Right ventricle myocardium superior (tissue), 1 donor: Measurements from ENCODE around the gene NCOA5. TPM values are rescaled to one million over a fixed set of nuclear protein-coding genes. Genes with fewer than 3 reads are reported as not detected.

ENCODE experiments used
- ATAC-seq: fragments of 200-7000 bp; cut with Tn5 transposase; one replicate; pipeline ENCODE4 v1.9.1; 2020; ENCODE audit warnings: mild to moderate bottlenecking; ENCODE audit not compliant: poor library complexity
- DNase-seq: peaks from one replicate; pipeline ENCODE4 v3.0.0-alpha.2; 2020
- intact Hi-C: fragments of 100-400 bp; cut with DNase I; formaldehyde crosslinking; loops from one replicate; pipeline ENCODE4 v1.11.2; 2022
- total RNA-seq: library from RNA; stranded (reverse); fragmentation: NEBNext Ultra II Directional; extraction: Animal tissue kit (Norgen Biotek cat#: 25700); gene quantifications from one replicate; pipeline ENCODE4 v1.2.1, GENCODE V29; 2021
- donor health status: DM: no; HTN: yes; CAD: no; lungs with severe emphysema.

NCOA5 gene
- total RNA-seq, 1 donor from 2014 or later: 23.0 TPM

DNA sequence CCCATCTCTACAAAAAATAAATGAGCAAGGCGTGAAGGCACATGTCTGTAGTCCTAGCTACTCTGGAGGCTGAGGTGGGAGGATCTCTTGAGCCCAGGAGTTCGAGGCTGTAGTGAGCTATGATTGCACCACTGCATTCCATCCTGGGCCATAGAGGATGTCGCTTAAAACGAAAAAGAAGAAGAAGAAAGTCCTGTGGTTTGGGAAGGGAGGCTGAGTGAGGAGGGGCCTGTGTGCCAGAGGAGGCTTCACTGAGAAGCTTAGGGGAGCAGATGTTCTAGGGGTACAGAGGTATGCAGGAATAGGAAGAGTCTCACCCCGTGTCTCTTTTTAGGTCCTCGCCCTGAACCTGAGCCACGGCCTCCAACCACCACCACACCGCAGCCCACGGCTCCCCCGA is 76.8 kb downstream of the NCOA5 start:
- no peak for DNase-seq
- ATAC-seq: no peak
- intact Hi-C loops: no loop called here

DNA sequence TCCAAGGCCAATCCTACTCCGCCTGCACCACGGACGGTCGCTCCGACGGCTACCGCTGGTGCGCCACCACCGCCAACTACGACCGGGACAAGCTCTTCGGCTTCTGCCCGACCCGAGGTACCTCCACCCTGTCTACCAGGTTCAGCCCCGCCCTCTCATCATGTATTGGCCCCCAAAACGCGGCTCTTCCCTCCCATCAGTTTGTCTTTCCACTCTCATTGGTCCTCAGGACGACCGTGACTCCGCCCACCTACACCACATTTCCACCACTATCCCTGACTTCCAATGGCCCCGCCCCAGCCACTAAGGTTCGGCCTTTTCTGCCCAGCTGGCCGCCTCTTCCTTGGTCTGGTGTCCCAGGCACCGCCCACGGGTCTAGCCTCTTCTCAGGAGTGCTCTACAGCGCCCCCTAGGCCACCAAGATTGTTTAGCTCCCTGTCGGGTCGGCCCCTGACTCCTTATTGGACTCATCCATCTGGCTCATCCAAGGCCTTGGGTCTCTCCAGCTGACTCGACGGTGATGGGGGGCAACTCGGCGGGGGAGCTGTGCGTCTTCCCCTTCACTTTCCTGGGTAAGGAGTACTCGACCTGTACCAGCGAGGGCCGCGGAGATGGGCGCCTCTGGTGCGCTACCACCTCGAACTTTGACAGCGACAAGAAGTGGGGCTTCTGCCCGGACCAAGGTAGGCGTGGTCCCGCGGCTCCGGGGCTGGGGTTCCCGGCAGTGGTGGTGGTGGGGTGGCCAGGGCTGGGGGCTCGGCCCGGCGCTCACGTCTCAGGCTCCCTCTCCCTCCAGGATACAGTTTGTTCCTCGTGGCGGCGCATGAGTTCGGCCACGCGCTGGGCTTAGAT is 77.9 kb downstream of the NCOA5 start:
- intact Hi-C loops: no loop called here
- DNase-seq (peak; percentile 80), ATAC-seq (peak; percentile 30)

Other genes starting within 250 kb of the NCOA5 start
- 28.1 TPM for gene ACOT8, start 232.6 kb downstream of the NCOA5 start, total RNA-seq
- 1.4 TPM for gene ZSWIM3, start 232.3 kb downstream of the NCOA5 start, total RNA-seq
- gene ZSWIM1, start 208.7 kb downstream of the NCOA5 start, total RNA-seq: 10.1 TPM
- gene SPATA25, start 202.3 kb downstream of the NCOA5 start, total RNA-seq: 1.7 TPM
- gene NEURL2, start 198.8 kb downstream of the NCOA5 start, total RNA-seq: 6.5 TPM
- gene CTSA, start 198.6 kb downstream of the NCOA5 start, total RNA-seq: 113 TPM
- 118 TPM for gene PLTP, start 177.8 kb downstream of the NCOA5 start, total RNA-seq
- gene PCIF1, start 155.3 kb downstream of the NCOA5 start, total RNA-seq: 21.8 TPM
- 7.6 TPM for gene ZNF335, start 117.8 kb downstream of the NCOA5 start, total RNA-seq
- 0.48 TPM for gene MMP9, start 81.1 kb downstream of the NCOA5 start, total RNA-seq
- not detected for gene SLC12A5, start 60.7 kb downstream of the NCOA5 start, total RNA-seq
- gene CD40, start 28.4 kb upstream of the NCOA5 start, total RNA-seq: 7.4 TPM
- 5.5 TPM for gene CDH22, start 218.5 kb upstream of the NCOA5 start, total RNA-seq